Kidney (tissue), 14 donors: ENCODE measurements around the gene FARS2. TPM values are rescaled to one million over a fixed set of nuclear protein-coding genes. Genes with fewer than 3 reads are reported as not detected.

Source experiments
- DNase-seq, 5 donors: peaks; one replicate each; pipeline ENCODE4 v3.0.0-alpha.2; 2013 to 2020
- FAIRE-seq: peaks from 2 replicates; lab custom pipeline; 2012; peaks lifted over from hg19 to GRCh38; lab: Jason Lieb, UNC
- H3K27ac ChIP-seq, 2 donors: one replicate each; pipeline ENCODE4 v1.7.0; 2013; ENCODE audit warnings: low read depth in 2 of 2, low read length in 2 of 2, inconsistent platforms in 1 of 2
- H3K27me3 ChIP-seq: one replicate; pipeline ENCODE4 v1.7.1; 2013; ENCODE audit warnings: low read length, inconsistent platforms; ENCODE audit not compliant: control insufficient read depth, insufficient read depth
- H3K36me3 ChIP-seq, 3 donors: one replicate each; pipeline versions ENCODE4 v1.7.0 to v1.7.1; 2013; ENCODE audit warnings: low read length in 3 of 3, control low read depth in 1 of 3, inconsistent platforms in 1 of 3; ENCODE audit not compliant: insufficient read depth in 3 of 3, control insufficient read depth in 2 of 3
- H3K4me1 ChIP-seq, 3 donors: one replicate each; pipeline versions ENCODE4 v1.7.0 to v1.7.1; 2013; ENCODE audit warnings: low read length in 3 of 3, inconsistent platforms in 1 of 3, low read depth in 1 of 3; ENCODE audit not compliant: control insufficient read depth in 2 of 3, insufficient read depth in 2 of 3
- H3K4me3 ChIP-seq, 3 donors: one replicate each; pipeline versions ENCODE4 v1.7.0 to v1.8.1; 2013; ENCODE audit warnings: low read length in 3 of 3, control low read depth in 1 of 3, inconsistent platforms in 1 of 3
- H3K9ac ChIP-seq, 3 donors: one replicate each; pipeline versions ENCODE4 v1.7.0 to v1.7.1; 2013; ENCODE audit warnings: low read length in 3 of 3, control low read depth in 1 of 3, inconsistent platforms in 1 of 3
- H3K9me3 ChIP-seq, 3 donors: one replicate each; pipeline versions ENCODE4 v1.7.0 to v1.7.1; 2013; ENCODE audit warnings: low read length in 3 of 3, control low read depth in 1 of 3, inconsistent platforms in 1 of 3; ENCODE audit not compliant: control insufficient read depth in 2 of 3, insufficient read depth in 1 of 3
- intact Hi-C: fragments of 100-400 bp; cut with DNase I; formaldehyde crosslinking; loops from one replicate; pipeline ENCODE4 v1.11.1; 2022
- polyA plus RNA-seq: library from polyadenylated mRNA; stranded (reverse); fragments of 350-450 nt; fragmentation: Illumina TruSeq; extraction: RNeasy Lipid Tissue Mini Kit (QIAGEN cat#74804); gene quantifications from one replicate; pipeline ENCODE4 v1.2.3, GENCODE V29; 2014; ENCODE audit warnings: low read depth, low replicate concordance; ENCODE audit not compliant: insufficient read depth
- total RNA-seq: library from RNA; stranded (reverse); fragmentation: NEBNext Ultra II Directional; extraction: Animal tissue kit (Norgen Biotek cat#: 25700); gene quantifications from one replicate; pipeline ENCODE4 v1.2.1, GENCODE V29; 2021
- TF ChIP-seq, protein P1 (sequence below): IDR thresholded peaks from 3 replicates; pipeline ENCODE4 v1.5.1; 2012; ENCODE audit warnings: mild to moderate bottlenecking, moderate library complexity, borderline replicate concordance; ENCODE audit not compliant: insufficient read depth; ENCODE audit errors: extremely low read depth
- donor health status: control.
- donor health status: control.
- donor health status: control.
- donor health status: control.
- donor health status: control.
- donor health status: DM: yes; HTN: yes; CAD: no.
- donor health status: Normal renal cell carcinoma (clear cell type).

FARS2 gene
- total and polyA plus RNA-seq, 2 donors from 2014 or later = 22.1 to 24.8 TPM

DNA sequence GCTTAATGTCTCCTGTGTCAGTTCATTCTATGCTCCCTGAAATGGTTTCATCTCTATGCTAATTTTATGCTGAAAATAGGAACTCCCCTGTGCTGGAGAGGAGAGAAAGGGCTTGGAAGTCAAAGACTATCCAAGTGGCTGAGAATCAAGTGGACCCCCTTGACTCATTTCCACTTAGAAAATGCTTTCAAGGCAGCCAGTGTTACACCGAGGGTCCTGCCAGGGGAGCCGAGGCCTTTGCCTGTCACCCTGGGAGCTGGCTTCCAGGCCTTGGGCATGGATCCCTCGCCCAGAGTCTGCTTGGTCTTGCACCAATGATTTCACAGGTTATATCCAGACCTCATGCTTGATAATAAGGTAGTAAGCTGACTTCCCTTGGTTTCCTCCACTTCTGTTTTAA, 402.8 kb downstream of the FARS2 start:
- intact Hi-C loops = no loop called here
- Histone ChIP-seq H3K4me3 (no peak overlapping the region), H3K36me3 (no peaks in the 10 kb centered on the region), H3K27me3 (no peaks in the 10 kb centered on the region), H3K9ac (no peak overlapping the region), H3K4me1 (no peaks in the 10 kb centered on the region), H3K9me3 (no peaks in the 10 kb centered on the region), H3K27ac (no peak overlapping the region)
- no peak for DNase-seq
- FAIRE-seq = no peak
- TF ChIP-seq, protein P1, sequence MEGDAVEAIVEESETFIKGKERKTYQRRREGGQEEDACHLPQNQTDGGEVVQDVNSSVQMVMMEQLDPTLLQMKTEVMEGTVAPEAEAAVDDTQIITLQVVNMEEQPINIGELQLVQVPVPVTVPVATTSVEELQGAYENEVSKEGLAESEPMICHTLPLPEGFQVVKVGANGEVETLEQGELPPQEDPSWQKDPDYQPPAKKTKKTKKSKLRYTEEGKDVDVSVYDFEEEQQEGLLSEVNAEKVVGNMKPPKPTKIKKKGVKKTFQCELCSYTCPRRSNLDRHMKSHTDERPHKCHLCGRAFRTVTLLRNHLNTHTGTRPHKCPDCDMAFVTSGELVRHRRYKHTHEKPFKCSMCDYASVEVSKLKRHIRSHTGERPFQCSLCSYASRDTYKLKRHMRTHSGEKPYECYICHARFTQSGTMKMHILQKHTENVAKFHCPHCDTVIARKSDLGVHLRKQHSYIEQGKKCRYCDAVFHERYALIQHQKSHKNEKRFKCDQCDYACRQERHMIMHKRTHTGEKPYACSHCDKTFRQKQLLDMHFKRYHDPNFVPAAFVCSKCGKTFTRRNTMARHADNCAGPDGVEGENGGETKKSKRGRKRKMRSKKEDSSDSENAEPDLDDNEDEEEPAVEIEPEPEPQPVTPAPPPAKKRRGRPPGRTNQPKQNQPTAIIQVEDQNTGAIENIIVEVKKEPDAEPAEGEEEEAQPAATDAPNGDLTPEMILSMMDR = no peak

DNA sequence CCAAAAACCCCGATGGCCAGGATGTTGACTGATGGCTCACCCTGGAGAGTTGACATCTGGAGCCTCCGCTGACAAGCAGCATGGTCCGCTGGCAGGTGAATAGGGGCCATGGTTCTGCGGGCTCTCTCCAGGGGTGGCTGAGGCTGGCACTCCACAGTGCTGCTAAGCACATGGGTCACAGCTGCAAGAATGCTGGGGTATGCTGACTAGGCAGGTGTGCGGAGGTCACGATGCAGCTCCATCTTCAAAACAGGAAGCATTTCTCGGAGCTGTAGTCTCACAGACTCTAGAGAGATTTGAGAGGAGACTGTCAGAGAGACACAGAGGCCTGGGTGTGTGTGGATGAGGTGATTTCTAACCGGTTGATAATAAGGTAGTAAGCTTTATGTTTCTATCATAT, 403.9 kb downstream of the FARS2 start:
- Histone ChIP-seq H3K36me3 (no peaks in the 10 kb centered on the region), H3K27me3 (no peaks in the 10 kb centered on the region), H3K9ac (no peak overlapping the region), H3K4me3 (no peak overlapping the region), H3K9me3 (no peaks in the 10 kb centered on the region), H3K27ac (no peak overlapping the region), H3K4me1 (no peaks in the 10 kb centered on the region)
- DNase-seq (no peak), FAIRE-seq (no peak)
- intact Hi-C loops = no loop called here
- TF ChIP-seq, protein P1 = no peak

DNA sequence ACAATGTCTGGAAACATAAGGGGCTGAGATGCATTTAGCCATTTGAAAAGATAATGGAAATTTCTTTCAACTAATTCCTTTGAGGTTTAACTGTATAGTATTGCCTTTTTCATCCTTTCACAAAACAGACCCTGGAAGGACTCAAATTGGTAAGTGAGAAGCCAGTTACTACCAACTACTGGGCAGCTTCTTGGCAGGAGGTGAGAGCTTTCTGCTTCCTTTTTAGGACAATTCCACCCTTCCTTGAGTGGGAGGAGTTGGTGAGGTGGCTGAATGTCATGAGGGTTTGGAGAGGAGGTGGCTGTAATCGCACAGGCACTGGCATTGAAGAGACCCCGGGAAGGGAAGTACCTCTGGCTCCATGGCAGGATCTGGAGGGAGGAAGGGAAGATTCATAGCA, 404.4 kb downstream of the FARS2 start:
- intact Hi-C loops = no loop called here
- H3K4me1 ChIP-seq = no peaks in the 10 kb centered on the region
- FAIRE-seq (no peak), DNase-seq (no peak)
- no peaks in the 10 kb centered on the region for H3K27me3 ChIP-seq
- H3K27ac ChIP-seq = no peak overlapping the region
- no peak overlapping the region for H3K4me3 ChIP-seq
- H3K9me3 ChIP-seq = no peaks in the 10 kb centered on the region
- TF ChIP-seq, protein P1 = no peak
- H3K9ac ChIP-seq = no peak overlapping the region
- no peaks in the 10 kb centered on the region for H3K36me3 ChIP-seq

DNA sequence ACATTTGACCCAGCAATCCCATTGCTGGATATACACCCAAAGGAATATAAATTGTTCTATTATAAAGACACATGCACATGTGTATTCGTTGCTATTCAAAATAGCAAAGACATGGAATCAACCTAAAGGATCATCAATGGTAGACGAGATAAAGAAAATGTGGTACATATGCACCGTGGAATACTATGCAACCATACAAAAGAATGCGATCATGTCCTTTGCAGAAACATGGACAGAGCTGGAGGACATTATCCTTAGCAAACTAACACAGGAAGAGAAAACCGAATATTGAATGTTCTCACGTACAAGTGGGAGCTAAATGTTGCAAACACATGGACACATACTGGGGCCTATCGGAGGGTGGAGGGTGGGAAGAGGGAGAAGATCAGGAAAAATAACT, 405.4 kb downstream of the FARS2 start:
- Histone ChIP-seq H3K4me1 (peaks cover 0 to 2% (median 0%) of the 10 kb centered on the region in 3 donors), H3K27ac (no peak overlapping the region), H3K4me3 (no peak overlapping the region), H3K36me3 (no peaks in the 10 kb centered on the region), H3K27me3 (no peaks in the 10 kb centered on the region), H3K9ac (no peak overlapping the region), H3K9me3 (no peaks in the 10 kb centered on the region)
- DNase-seq = no peak
- TF ChIP-seq, protein P1 = no peak
- FAIRE-seq = no peak
- intact Hi-C loops = no loop called here
